HL-60 (cell line): ENCODE results near the gene HASPIN.
A peak's percentile ranks its signal among the peaks of the same experiment; 100 is the strongest.

Source experiments
- DNase-seq, 2 experiments: peaks; one replicate each; pipeline ENCODE4 v3.0.0-alpha.2; 2010 to 2020; ENCODE audit warnings: low read depth in 1 of 2, low spot score in 1 of 2
- H3K27ac ChIP-seq: fragments of 250-450 bp; sonication (Bioruptor Pico); replicated peaks from 2 replicates; pipeline ENCODE4 v1.5.1; 2020; ENCODE audit warnings: mild to moderate bottlenecking, moderate library complexity
- H3K27me3 ChIP-seq: fragments of 250-450 bp; sonication (Bioruptor Pico); 2 replicates; pipeline ENCODE4 v1.5.1; 2021; ENCODE audit warnings: mild to moderate bottlenecking, moderate library complexity; ENCODE audit not compliant: insufficient read depth, poor library complexity, severe bottlenecking
- H3K4me3 ChIP-seq: replicated peaks from 2 replicates; pipeline ENCODE4 v1.5.1; 2011; ENCODE audit warnings: mild to moderate bottlenecking, control low read depth, low read length; ENCODE audit not compliant: insufficient read depth
- GABPA ChIP-seq: IDR thresholded peaks from 2 replicates; pipeline ENCODE4 v1.6.1; 2012; ENCODE audit warnings: low read depth
- POLR2AphosphoS5 ChIP-seq: IDR thresholded peaks from 2 replicates; pipeline ENCODE4 v1.6.1; 2012; ENCODE audit warnings: low read depth
- SPI1 ChIP-seq: IDR thresholded peaks from 2 replicates; pipeline ENCODE4 v1.6.1; 2012; ENCODE audit warnings: low read depth, mild to moderate bottlenecking, borderline replicate concordance
- TF ChIP-seq, protein P1 (sequence below): IDR thresholded peaks from 2 replicates; pipeline ENCODE4 v1.6.1; 2012; ENCODE audit warnings: low read depth; ENCODE audit not compliant: insufficient replicate concordance
- TF ChIP-seq, protein P2 (sequence below): IDR thresholded peaks from one replicate; pipeline ENCODE4 v1.5.1; 2011; ENCODE audit warnings: low read length, control low read depth, inconsistent platforms; ENCODE audit not compliant: insufficient read depth

Gene HASPIN

DNA sequence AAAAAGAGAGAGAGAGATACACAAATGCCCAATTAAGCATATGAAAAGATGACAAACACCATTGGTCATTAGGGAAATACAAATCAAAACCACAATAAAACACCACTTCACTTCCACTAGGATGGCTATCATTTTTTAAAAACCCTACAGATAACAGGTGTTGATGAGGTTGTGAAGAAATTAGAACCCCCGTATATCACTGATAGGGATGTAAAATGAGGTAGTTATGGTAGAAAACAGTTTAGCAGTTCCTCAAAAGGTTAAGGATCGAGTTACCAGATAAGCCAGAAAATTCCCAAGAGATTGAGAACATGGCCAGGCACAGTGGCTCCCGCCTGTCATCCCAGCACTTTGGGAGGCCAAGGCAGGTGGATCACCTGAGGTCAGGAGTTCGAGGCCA, 30.6 kb upstream of the HASPIN start:
- TF ChIP-seq SPI1 (no peak), POLR2AphosphoS5 (no peak), GABPA (no peak)
- TF ChIP-seq, protein P1, sequence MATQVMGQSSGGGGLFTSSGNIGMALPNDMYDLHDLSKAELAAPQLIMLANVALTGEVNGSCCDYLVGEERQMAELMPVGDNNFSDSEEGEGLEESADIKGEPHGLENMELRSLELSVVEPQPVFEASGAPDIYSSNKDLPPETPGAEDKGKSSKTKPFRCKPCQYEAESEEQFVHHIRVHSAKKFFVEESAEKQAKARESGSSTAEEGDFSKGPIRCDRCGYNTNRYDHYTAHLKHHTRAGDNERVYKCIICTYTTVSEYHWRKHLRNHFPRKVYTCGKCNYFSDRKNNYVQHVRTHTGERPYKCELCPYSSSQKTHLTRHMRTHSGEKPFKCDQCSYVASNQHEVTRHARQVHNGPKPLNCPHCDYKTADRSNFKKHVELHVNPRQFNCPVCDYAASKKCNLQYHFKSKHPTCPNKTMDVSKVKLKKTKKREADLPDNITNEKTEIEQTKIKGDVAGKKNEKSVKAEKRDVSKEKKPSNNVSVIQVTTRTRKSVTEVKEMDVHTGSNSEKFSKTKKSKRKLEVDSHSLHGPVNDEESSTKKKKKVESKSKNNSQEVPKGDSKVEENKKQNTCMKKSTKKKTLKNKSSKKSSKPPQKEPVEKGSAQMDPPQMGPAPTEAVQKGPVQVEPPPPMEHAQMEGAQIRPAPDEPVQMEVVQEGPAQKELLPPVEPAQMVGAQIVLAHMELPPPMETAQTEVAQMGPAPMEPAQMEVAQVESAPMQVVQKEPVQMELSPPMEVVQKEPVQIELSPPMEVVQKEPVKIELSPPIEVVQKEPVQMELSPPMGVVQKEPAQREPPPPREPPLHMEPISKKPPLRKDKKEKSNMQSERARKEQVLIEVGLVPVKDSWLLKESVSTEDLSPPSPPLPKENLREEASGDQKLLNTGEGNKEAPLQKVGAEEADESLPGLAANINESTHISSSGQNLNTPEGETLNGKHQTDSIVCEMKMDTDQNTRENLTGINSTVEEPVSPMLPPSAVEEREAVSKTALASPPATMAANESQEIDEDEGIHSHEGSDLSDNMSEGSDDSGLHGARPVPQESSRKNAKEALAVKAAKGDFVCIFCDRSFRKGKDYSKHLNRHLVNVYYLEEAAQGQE: no peak
- TF ChIP-seq, protein P2, sequence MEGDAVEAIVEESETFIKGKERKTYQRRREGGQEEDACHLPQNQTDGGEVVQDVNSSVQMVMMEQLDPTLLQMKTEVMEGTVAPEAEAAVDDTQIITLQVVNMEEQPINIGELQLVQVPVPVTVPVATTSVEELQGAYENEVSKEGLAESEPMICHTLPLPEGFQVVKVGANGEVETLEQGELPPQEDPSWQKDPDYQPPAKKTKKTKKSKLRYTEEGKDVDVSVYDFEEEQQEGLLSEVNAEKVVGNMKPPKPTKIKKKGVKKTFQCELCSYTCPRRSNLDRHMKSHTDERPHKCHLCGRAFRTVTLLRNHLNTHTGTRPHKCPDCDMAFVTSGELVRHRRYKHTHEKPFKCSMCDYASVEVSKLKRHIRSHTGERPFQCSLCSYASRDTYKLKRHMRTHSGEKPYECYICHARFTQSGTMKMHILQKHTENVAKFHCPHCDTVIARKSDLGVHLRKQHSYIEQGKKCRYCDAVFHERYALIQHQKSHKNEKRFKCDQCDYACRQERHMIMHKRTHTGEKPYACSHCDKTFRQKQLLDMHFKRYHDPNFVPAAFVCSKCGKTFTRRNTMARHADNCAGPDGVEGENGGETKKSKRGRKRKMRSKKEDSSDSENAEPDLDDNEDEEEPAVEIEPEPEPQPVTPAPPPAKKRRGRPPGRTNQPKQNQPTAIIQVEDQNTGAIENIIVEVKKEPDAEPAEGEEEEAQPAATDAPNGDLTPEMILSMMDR: no peak
- Histone ChIP-seq H3K27me3 (no peaks in the 10 kb centered on the region), H3K27ac (no peak overlapping the region), H3K4me3 (no peak overlapping the region)
- no peak for DNase-seq

DNA sequence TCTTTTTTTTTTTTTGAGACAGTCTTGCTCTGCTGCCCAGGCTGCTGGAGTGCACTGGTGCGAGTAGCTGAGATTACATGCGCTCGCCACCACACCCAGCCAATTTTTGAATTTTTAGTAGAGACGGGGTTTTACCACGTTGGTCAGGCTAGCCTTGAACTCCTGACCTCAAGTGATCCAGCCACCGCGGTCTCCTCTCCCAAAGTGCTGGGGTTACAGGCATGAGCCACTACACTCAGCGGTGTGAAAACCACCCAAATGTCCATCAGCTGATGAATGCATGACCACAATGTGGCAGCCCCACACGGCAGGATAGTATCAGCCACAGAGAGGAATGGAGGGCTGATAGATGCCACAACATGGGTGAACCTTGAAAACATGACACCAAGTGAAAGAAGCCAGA, 29.9 kb upstream of the HASPIN start:
- DNase-seq: no peak
- Histone ChIP-seq H3K27me3 (no peaks in the 10 kb centered on the region), H3K27ac (no peak overlapping the region), H3K4me3 (no peak overlapping the region)
- no peak for TF ChIP-seq SPI1
- TF ChIP-seq, protein P2: no peak
- TF ChIP-seq GABPA: no peak

DNA sequence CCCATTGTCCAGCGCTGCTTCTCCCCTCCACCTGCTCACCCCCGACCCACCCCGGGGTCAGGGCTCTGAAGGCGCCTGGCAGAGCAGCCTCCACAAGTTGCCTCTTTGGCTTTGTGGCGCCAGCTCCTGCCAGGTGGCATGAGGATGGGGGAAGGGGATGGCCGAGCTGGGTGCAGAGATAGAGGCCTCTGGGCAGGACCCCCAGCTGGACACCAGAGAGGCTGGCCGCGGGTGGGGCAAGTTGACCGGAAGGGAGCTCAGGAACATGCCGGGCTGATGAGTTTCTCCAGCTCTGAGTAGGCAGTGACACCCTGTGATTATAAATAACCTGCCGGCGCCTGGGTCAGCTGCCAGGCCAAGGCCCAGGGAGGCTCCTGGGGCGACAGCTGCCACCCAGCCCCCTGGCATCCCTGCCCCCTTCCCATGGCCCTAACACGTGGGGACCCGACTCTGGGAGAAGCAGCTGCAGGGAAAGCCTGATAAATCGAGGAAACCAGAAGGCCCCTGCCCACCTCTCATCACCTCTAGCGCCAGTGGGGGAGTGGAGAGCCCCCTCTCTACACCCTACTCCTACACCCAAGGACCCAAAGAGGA, 28.5 kb upstream of the HASPIN start:
- Histone ChIP-seq H3K27me3 (no peaks in the 10 kb centered on the region), H3K4me3 (peak overlapping the region; percentile 40), H3K27ac (no peak overlapping the region)
- no peak for TF ChIP-seq POLR2AphosphoS5
- no peak for TF ChIP-seq SPI1
- TF ChIP-seq, protein P1: no peak
- TF ChIP-seq GABPA: no peak
- TF ChIP-seq, protein P2: no peak
- DNase-seq: no peak
